GM10847 (cell line): ENCODE data around the gene CA5B.

Source experiments
- POLR2A ChIP-seq: IDR thresholded peaks from 2 replicates; pipeline ENCODE4 v1.6.1; 2011; ENCODE audit not compliant: insufficient read length; ENCODE audit errors: extremely low read depth

The CA5B gene

GRCh38 chrX:15745179-15745578 lies 7.1 kb downstream of the CA5B start:
- TF ChIP-seq POLR2A = no peak

GRCh38 chrX:15747626-15748173 lies 9.6 kb downstream of the CA5B start:
- TF ChIP-seq POLR2A = no peak

- no peak for TF ChIP-seq POLR2A
These were observed 10.8 kb downstream of the CA5B start for GRCh38 chrX:15748841-15749240.

GRCh38 chrX:15749642-15750610 lies 11.9 kb downstream of the CA5B start:
- TF ChIP-seq POLR2A = no peak

GRCh38 chrX:15750611-15751154 lies 12.6 kb downstream of the CA5B start:
- no peak for TF ChIP-seq POLR2A

- no peak for TF ChIP-seq POLR2A
These were observed 13.2 kb downstream of the CA5B start for GRCh38 chrX:15751155-15751819.

GRCh38 chrX:15755091-15755490 lies 17.0 kb downstream of the CA5B start:
- TF ChIP-seq POLR2A = no peak

- no peak for TF ChIP-seq POLR2A
These were observed 20.1 kb downstream of the CA5B start for GRCh38 chrX:15758140-15758539.

- no peak for TF ChIP-seq POLR2A
These were observed 23.6 kb downstream of the CA5B start for GRCh38 chrX:15761564-15762191.

- no peak for TF ChIP-seq POLR2A
These were observed 31.4 kb downstream of the CA5B start for GRCh38 chrX:15769300-15769954.

GRCh38 chrX:15781961-15782699 lies 44.1 kb downstream of the CA5B start:
- no peak for TF ChIP-seq POLR2A

- TF ChIP-seq POLR2A = no peak
These were observed 47.2 kb downstream of the CA5B start for GRCh38 chrX:15785176-15785750.

- TF ChIP-seq POLR2A = no peak
These were observed 48.8 kb downstream of the CA5B start for GRCh38 chrX:15786915-15787314.
